Endodermal cell (in vitro differentiated cells): Measurements from ENCODE around the gene KCNT2. TPM values are rescaled to one million over a fixed set of nuclear protein-coding genes. Genes with fewer than 3 reads are reported as not detected.

Source experiments
- DNase-seq: peaks from one replicate; pipeline ENCODE4 v3.0.0-alpha.2; 2017
- H3K27ac ChIP-seq: 2 replicates; pipeline ENCODE4 v1.5.1; 2013; ENCODE audit warnings: mild to moderate bottlenecking, low read depth, low read length, moderate library complexity
- H3K27me3 ChIP-seq: 2 replicates; pipeline ENCODE4 v1.6.1; 2013; ENCODE audit warnings: mild to moderate bottlenecking, low read length, moderate library complexity; ENCODE audit not compliant: insufficient read depth, control insufficient read depth, poor library complexity, severe bottlenecking
- H3K36me3 ChIP-seq: 2 replicates; pipeline ENCODE4 v1.7.0; 2013; ENCODE audit warnings: mild to moderate bottlenecking, low read length, moderate library complexity; ENCODE audit not compliant: control insufficient read depth, insufficient read depth
- H3K4me1 ChIP-seq: one replicate; pipeline ENCODE4 v1.7.0; 2013; ENCODE audit warnings: low read length; ENCODE audit not compliant: control insufficient read depth, insufficient read depth
- H3K4me3 ChIP-seq: 2 replicates; pipeline ENCODE4 v1.5.1; 2013; ENCODE audit warnings: mild to moderate bottlenecking, low read length, moderate library complexity
- H3K9ac ChIP-seq: 2 replicates; pipeline ENCODE4 v1.6.1; 2013; ENCODE audit warnings: mild to moderate bottlenecking, low read length, moderate library complexity; ENCODE audit not compliant: poor library complexity, severe bottlenecking; ENCODE audit errors: extremely low read depth
- H3K9me3 ChIP-seq: 2 replicates; pipeline ENCODE4 v1.6.1; 2013; ENCODE audit warnings: mild to moderate bottlenecking, low read length, moderate library complexity; ENCODE audit not compliant: control insufficient read depth
- H3K27ac Mint-ChIP-seq: 2 replicates; pipeline ENCODE4 v1.8.0; 2020; ENCODE audit warnings: mixed read lengths
- H3K27me3 Mint-ChIP-seq: 2 replicates; pipeline ENCODE4 v1.8.0; 2021; ENCODE audit warnings: mild to moderate bottlenecking, mixed read lengths; ENCODE audit not compliant: insufficient read depth
- H3K36me3 Mint-ChIP-seq: 2 replicates; pipeline ENCODE4 v1.8.0; 2020; ENCODE audit warnings: low read depth, mixed read lengths
- H3K4me1 Mint-ChIP-seq: 2 replicates; pipeline ENCODE4 v1.8.0; 2020; ENCODE audit warnings: mixed read lengths
- H3K4me3 Mint-ChIP-seq: 2 replicates; pipeline ENCODE4 v1.8.0; 2020; ENCODE audit warnings: mild to moderate bottlenecking, moderate library complexity, mixed read lengths
- H3K9me3 Mint-ChIP-seq: 2 replicates; pipeline ENCODE4 v1.8.0; 2020; ENCODE audit warnings: mild to moderate bottlenecking, mixed read lengths
- CTCF ChIP-seq: fragments of 200-600 bp; sonication (generic); conservative IDR thresholded peaks from 2 replicates; pipeline ENCODE4 v1.5.0; 2021; ENCODE audit warnings: antibody characterized with exemption, mild to moderate bottlenecking
- WGBS, 2 experiments: methylation state at CpG; one replicate each; pipeline versions ENCODE4 v1.1.5 to v1.1.7; 2013; ENCODE audit warnings: missing lambda C conversion rate in 2 of 2, mixed read lengths in 1 of 2; ENCODE audit not compliant: insufficient coverage in 1 of 2, insufficient read length in 1 of 2; 5-methylcytosine and 5-hydroxymethylcytosine counted together
- total RNA-seq, 2 donors: library from RNA; stranded (reverse); fragmentation: NEBNext Ultra II Directional in 1 of 2; extraction: Animal tissue kit (Norgen Biotek cat#: 25700) in 1 of 2; gene quantifications; 2 replicates in 1 of 2; 3 replicates in 1 of 2; pipeline ENCODE4 v1.2.1, GENCODE V29; 2021

Gene KCNT2
- total RNA-seq, 2 donors from 2014 or later = 9.1 to 12.1 TPM

- Histone ChIP-seq H3K36me3 (no peaks in the 10 kb centered on the region), H3K27ac (no peak overlapping the region), H3K27me3 (no peaks in the 10 kb centered on the region), H3K4me3 (no peak overlapping the region), H3K9me3 (no peaks in the 10 kb centered on the region), H3K4me1 (peaks cover 9% of the 10 kb centered on the region), H3K9ac (no peak overlapping the region)
- TF ChIP-seq CTCF = no peak
- Mint-ChIP-seq H3K4me1 (peaks cover 19% of the 10 kb centered on the region), H3K27me3 (no peaks in the 10 kb centered on the region), H3K36me3 (peaks cover 3% of the 10 kb centered on the region), H3K9me3 (no peaks in the 10 kb centered on the region), H3K27ac (no peak overlapping the region), H3K4me3 (no peak overlapping the region)
- no peak for DNase-seq
These were observed 305.3 kb downstream of the KCNT2 start for GRCh38 chr1:196302981-196303380.

DNA sequence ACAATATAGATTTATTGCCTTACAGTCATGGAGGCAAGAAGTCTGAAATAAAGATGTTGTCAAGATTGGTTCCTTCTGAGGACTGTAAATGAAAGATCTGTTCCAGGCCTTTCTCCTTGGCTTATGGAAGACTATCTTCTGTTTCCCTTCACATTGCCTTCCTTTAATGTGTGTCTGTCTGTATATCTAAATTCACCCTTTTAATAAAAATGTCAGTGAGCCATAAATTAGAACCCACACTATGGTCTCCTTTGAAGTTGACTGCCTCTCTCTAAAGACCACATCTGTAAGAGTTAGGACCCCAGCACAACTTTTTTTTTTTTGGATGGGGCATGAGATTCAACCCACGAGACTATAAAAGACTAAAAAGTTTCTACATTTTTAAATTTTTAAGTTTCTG is 305.8 kb downstream of the KCNT2 start:
- peaks cover 9% of the 10 kb centered on the region for H3K4me1 ChIP-seq
- H3K4me3 ChIP-seq = no peak overlapping the region
- peaks cover 3% of the 10 kb centered on the region for H3K36me3 Mint-ChIP-seq
- H3K4me3 Mint-ChIP-seq = no peak overlapping the region
- no peaks in the 10 kb centered on the region for H3K27me3 ChIP-seq
- no peaks in the 10 kb centered on the region for H3K36me3 ChIP-seq
- no peak overlapping the region for H3K27ac Mint-ChIP-seq
- H3K9ac ChIP-seq = no peak overlapping the region
- no peak overlapping the region for H3K27ac ChIP-seq
- no peaks in the 10 kb centered on the region for H3K9me3 ChIP-seq
- 100% methylated on average over 1 of the region's 1 CpG; no CpG with 5 or more reads in 1 of the 2 experiments for WGBS, 2 experiments
- no peak for TF ChIP-seq CTCF
- H3K4me1 Mint-ChIP-seq = peaks cover 18% of the 10 kb centered on the region
- no peaks in the 10 kb centered on the region for H3K27me3 Mint-ChIP-seq
- no peaks in the 10 kb centered on the region for H3K9me3 Mint-ChIP-seq
- no peak for DNase-seq

DNA sequence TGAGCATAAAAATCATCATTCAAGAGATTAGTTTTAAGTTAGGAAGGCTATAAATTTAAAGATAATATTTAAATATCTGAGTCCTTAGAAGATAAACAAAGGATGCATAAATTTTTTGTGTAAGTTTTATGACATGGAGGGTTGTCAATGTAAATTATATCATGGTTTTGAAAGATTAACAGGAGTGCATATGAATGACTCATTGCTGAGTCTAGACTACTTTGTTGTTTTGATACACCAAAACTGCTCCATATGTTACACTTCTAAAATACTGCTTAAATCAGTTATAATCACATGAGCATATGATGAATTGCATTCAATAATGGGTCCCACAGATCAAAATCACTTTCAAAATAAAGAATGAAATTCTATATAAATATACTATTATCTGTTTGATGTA is 312.5 kb downstream of the KCNT2 start:
- no peak overlapping the region for H3K4me3 ChIP-seq
- no peaks in the 10 kb centered on the region for H3K4me1 ChIP-seq
- Mint-ChIP-seq H3K36me3 (peaks cover 7% of the 10 kb centered on the region), H3K4me3 (no peak overlapping the region), H3K27ac (no peak overlapping the region), H3K9me3 (peaks cover 3% of the 10 kb centered on the region), H3K27me3 (no peaks in the 10 kb centered on the region), H3K4me1 (no peaks in the 10 kb centered on the region)
- no peaks in the 10 kb centered on the region for H3K27me3 ChIP-seq
- no peaks in the 10 kb centered on the region for H3K9me3 ChIP-seq
- no peak overlapping the region for H3K27ac ChIP-seq
- no peaks in the 10 kb centered on the region for H3K36me3 ChIP-seq
- no peak for TF ChIP-seq CTCF
- no peak for DNase-seq
- H3K9ac ChIP-seq = no peak overlapping the region
